H1 (cell line): ENCODE data around the gene TLR9. TPM values are rescaled to one million over a fixed set of nuclear protein-coding genes. Genes with fewer than 3 reads are reported as not detected.
A peak's percentile ranks its signal among the peaks of the same experiment; 100 is the strongest.

ENCODE experiments used
- CTCF ChIA-PET: fragments of 300-600 bp; sonication (Branson Sonifier 250); formaldehyde crosslinking; loops from one replicate; lab custom pipeline; 2021; ENCODE audit not compliant: partially characterized antibody; lab: Charles Lee
- POLR2A ChIA-PET: fragments of 300-600 bp; sonication (Branson Sonifier 250); formaldehyde crosslinking; loops from one replicate; lab custom pipeline; 2021; ENCODE audit warnings: inconsistent platforms; ENCODE audit not compliant: partially characterized antibody; lab: Charles Lee
- DNase-seq, 2 experiments: peaks; one replicate each; pipeline versions ENCODE4 v3.0.0 to v3.0.0-alpha.2; 2010 to 2022; ENCODE audit warnings: low spot score in 2 of 2, low read depth in 1 of 2, mixed read lengths in 1 of 2
- FAIRE-seq: peaks from 2 replicates; lab custom pipeline; 2011; peaks lifted over from hg19 to GRCh38; lab: Jason Lieb, UNC
- H2AFZ ChIP-seq: 2 replicates; pipeline ENCODE4 v1.8.1; 2012; ENCODE audit warnings: low read length, inconsistent platforms
- H2AK5ac ChIP-seq: 2 replicates; pipeline ENCODE4 v1.6.1; 2013; ENCODE audit warnings: low read depth, low read length
- H2BK120ac ChIP-seq: replicated peaks from 2 replicates; pipeline ENCODE3; 2013; ENCODE audit warnings: low read depth, low read length, inconsistent platforms
- H2BK12ac ChIP-seq: 2 replicates; pipeline ENCODE4 v1.6.1; 2013; ENCODE audit warnings: low read depth, low read length
- H2BK15ac ChIP-seq: 2 replicates; pipeline ENCODE4 v1.6.1; 2013; ENCODE audit warnings: low read length
- H2BK20ac ChIP-seq: 2 replicates; pipeline ENCODE4 v1.6.1; 2013; ENCODE audit warnings: low read length
- H2BK5ac ChIP-seq: 2 replicates; pipeline ENCODE4 v1.6.1; 2013; ENCODE audit warnings: low read depth, low read length
- H3K14ac ChIP-seq: 2 replicates; pipeline ENCODE4 v1.6.1; 2013; ENCODE audit warnings: inconsistent platforms; ENCODE audit not compliant: insufficient read length
- H3K18ac ChIP-seq: 2 replicates; pipeline ENCODE4 v1.6.1; 2013; ENCODE audit warnings: low read length; ENCODE audit errors: extremely low read depth
- H3K23ac ChIP-seq: 2 replicates; pipeline ENCODE4 v1.6.1; 2013; ENCODE audit warnings: inconsistent platforms; ENCODE audit not compliant: insufficient read length
- H3K23me2 ChIP-seq: 2 replicates; pipeline ENCODE4 v1.6.1; 2013; ENCODE audit warnings: low read depth, low read length
- H3K27ac ChIP-seq: 2 replicates; pipeline ENCODE4 v1.6.1; 2011; ENCODE audit warnings: low read depth, low read length, inconsistent platforms
- H3K27me3 ChIP-seq, 4 experiments: replicated peaks in 1 of 4; 1 replicate in 1 of 4; 2 replicates in 3 of 4; pipeline versions ENCODE4 v1.6.1 to v1.8.1; 2011 to 2013; ENCODE audit warnings: low read length in 3 of 4, mild to moderate bottlenecking in 3 of 4, inconsistent platforms in 2 of 4, mixed read lengths in 2 of 4, moderate library complexity in 1 of 4; ENCODE audit not compliant: control insufficient read depth in 3 of 4, insufficient read depth in 3 of 4; ENCODE audit errors: extremely low read depth in 1 of 4
- H3K36me3 ChIP-seq, 4 experiments: 2 replicates each; pipeline versions ENCODE4 v1.6.1 to v1.8.1; 2011 to 2013; ENCODE audit warnings: mild to moderate bottlenecking in 4 of 4, low read length in 3 of 4, moderate library complexity in 2 of 4, control low read depth in 1 of 4, inconsistent platforms in 1 of 4; ENCODE audit not compliant: insufficient read depth in 4 of 4, control insufficient read depth in 2 of 4
- H3K4ac ChIP-seq: replicated peaks from 2 replicates; pipeline ENCODE3; 2013; ENCODE audit warnings: low read length, low read depth, mixed read lengths, inconsistent platforms; ENCODE audit not compliant: insufficient read length
- H3K4me1 ChIP-seq, 4 experiments: replicated peaks in 1 of 4; 1 replicate in 1 of 4; 2 replicates in 3 of 4; pipeline versions ENCODE4 v1.6.1 to v1.8.1; 2011 to 2013; ENCODE audit warnings: low read length in 3 of 4, inconsistent platforms in 2 of 4, mixed read lengths in 1 of 4; ENCODE audit not compliant: insufficient read depth in 4 of 4, control insufficient read depth in 3 of 4
- H3K4me2 ChIP-seq, 2 experiments: 2 replicates each; pipeline versions ENCODE4 v1.6.1 to v1.8.1; 2011 to 2013; ENCODE audit warnings: low read depth in 2 of 2, low read length in 2 of 2, control low read depth in 1 of 2, inconsistent platforms in 1 of 2, mild to moderate bottlenecking in 1 of 2; ENCODE audit not compliant: insufficient read depth in 1 of 2
- H3K4me3 ChIP-seq, 4 experiments: fragments of 200-600, 300-600 bp in 1 of 4; sonication (generic), shearing (Covaris generic), sonication (Bioruptor Twin) in 1 of 4; 2 replicates each; pipeline versions ENCODE4 v1.5.1 to v1.8.1; 2011 to 2016; ENCODE audit warnings: low read length in 4 of 4, low read depth in 3 of 4, control low read depth in 2 of 4, inconsistent platforms in 2 of 4, mild to moderate bottlenecking in 2 of 4, mixed read lengths in 1 of 4, moderate library complexity in 1 of 4; ENCODE audit not compliant: insufficient read depth in 2 of 4; ENCODE audit errors: extremely low read depth in 1 of 4
- H3K56ac ChIP-seq: replicated peaks from 2 replicates; pipeline ENCODE3; 2013; ENCODE audit warnings: low read depth, mild to moderate bottlenecking, mixed read lengths, low read length, inconsistent platforms; ENCODE audit not compliant: insufficient read length
- H3K79me1 ChIP-seq: 2 replicates; pipeline ENCODE4 v1.6.1; 2013; ENCODE audit warnings: low read depth, low read length, control low read depth
- H3K79me2 ChIP-seq, 2 experiments: 2 replicates each; pipeline versions ENCODE4 v1.6.1 to v1.8.1; 2012 to 2013; ENCODE audit warnings: low read length in 2 of 2, mild to moderate bottlenecking in 2 of 2, inconsistent platforms in 1 of 2; ENCODE audit not compliant: insufficient read depth in 2 of 2, control insufficient read depth in 1 of 2
- H3K9ac ChIP-seq, 4 experiments: replicated peaks in 1 of 4; 1 replicate in 1 of 4; 2 replicates in 3 of 4; pipeline versions ENCODE4 v1.6.1 to v1.8.1; 2011 to 2013; ENCODE audit warnings: low read depth in 3 of 4, low read length in 3 of 4, control low read depth in 2 of 4, mild to moderate bottlenecking in 2 of 4, moderate library complexity in 2 of 4, inconsistent platforms in 1 of 4; ENCODE audit errors: extremely low read depth in 1 of 4
- H3K9me3 ChIP-seq, 2 experiments: 2 replicates each; pipeline versions ENCODE4 v1.6.1 to v1.8.1; 2012 to 2013; ENCODE audit warnings: mild to moderate bottlenecking in 2 of 2, moderate library complexity in 2 of 2, control low read depth in 1 of 2, inconsistent platforms in 1 of 2, low read depth in 1 of 2, low read length in 1 of 2, mixed read lengths in 1 of 2; ENCODE audit not compliant: insufficient read depth in 2 of 2
- H4K20me1 ChIP-seq, 2 experiments: replicated peaks in 1 of 2; 2 replicates each; pipeline versions ENCODE3 to v1.8.1; 2011 to 2013; ENCODE audit warnings: inconsistent platforms in 2 of 2, low read length in 2 of 2, mild to moderate bottlenecking in 1 of 2; ENCODE audit not compliant: insufficient read depth in 2 of 2, control insufficient read depth in 1 of 2
- H4K5ac ChIP-seq: 2 replicates; pipeline ENCODE4 v1.6.1; 2013; ENCODE audit warnings: low read length, low read depth, mixed read lengths, inconsistent platforms; ENCODE audit not compliant: insufficient read length
- H4K8ac ChIP-seq: 2 replicates; pipeline ENCODE4 v1.8.0; 2013; ENCODE audit warnings: mild to moderate bottlenecking, moderate library complexity, low read length, inconsistent platforms; ENCODE audit not compliant: insufficient read depth; ENCODE audit errors: extremely low read depth
- H4K91ac ChIP-seq: replicated peaks from 2 replicates; pipeline ENCODE3; 2013; ENCODE audit warnings: low read length, mixed read lengths, inconsistent platforms; ENCODE audit not compliant: insufficient read length
- CHD2 ChIP-seq: IDR thresholded peaks from 2 replicates; pipeline ENCODE4 v1.6.1; 2012; ENCODE audit warnings: low read length, improper control_type of control experiment
- EP300 ChIP-seq, 2 experiments: IDR thresholded peaks; 1 replicate in 1 of 2; 2 replicates in 1 of 2; pipeline ENCODE4 v1.6.1; 2011 to 2012; ENCODE audit warnings: low read depth in 2 of 2, low read length in 2 of 2, mild to moderate bottlenecking in 2 of 2, borderline replicate concordance in 1 of 2, inconsistent platforms in 1 of 2, moderate library complexity in 1 of 2
- SP4 ChIP-seq: IDR thresholded peaks from 2 replicates; pipeline ENCODE4 v1.6.1; 2012; ENCODE audit warnings: low read length, inconsistent platforms
- WGBS, 2 experiments: shearing (Covaris generic) in 1 of 2; methylation state at CpG; one replicate each; pipeline versions ENCODE4 v1.1.6 to v1.1.7; 2013 to 2015; ENCODE audit warnings: low lambda C conversion rate in 2 of 2, mixed read lengths in 2 of 2, inconsistent platforms in 1 of 2, low coverage in 1 of 2, missing lambda C conversion rate in 1 of 2; ENCODE audit not compliant: insufficient replicate concordance in 2 of 2, insufficient coverage in 1 of 2, insufficient read length in 1 of 2; ENCODE audit errors: extremely low coverage in 1 of 2, missing lambda C conversion rate in 1 of 2; 5-methylcytosine and 5-hydroxymethylcytosine counted together
- polyA plus RNA-seq, 7 experiments: library from polyadenylated mRNA; depleted of rRNA in 3 of 7; stranded (reverse) in 5 of 7; unstranded in 2 of 7; fragments of >200 nt in 5 of 7; fragments of 200-250 nt in 2 of 7; gene quantifications; 1 replicate in 5 of 7; 2 replicates in 1 of 7; 4 replicates in 1 of 7; pipeline versions ENCODE4 v1.2.1 to v1.2.3, GENCODE V29; 2011 to 2013; ENCODE audit warnings: missing spikeins in 2 of 7, mixed read lengths in 2 of 7
- total RNA-seq: library from RNA; stranded (reverse); fragmentation: NEBNext Ultra II Directional; extraction: Animal tissue kit (Norgen Biotek cat#: 25700); gene quantifications from 2 replicates; pipeline ENCODE4 v1.2.1, GENCODE V29; 2021

TLR9 gene
- total and polyA plus RNA-seq, 2 of the 8 experiments (the other 6 are each of a cell fraction or from before 2014, with no cell fraction given): 0.05 TPM; not detected in 1

- Histone ChIP-seq H3K79me2 (no peaks in the 10 kb centered on the region), H3K23me2 (no peaks in the 10 kb centered on the region), H4K20me1 (no peaks in the 10 kb centered on the region), H3K27ac (no peak overlapping the region), H3K4me1 (peaks cover 0 to 5% (median 0%) of the 10 kb centered on the region in 4 experiments; a peak in 2 of 7 replicates), H4K91ac (no peak overlapping the region), H2BK120ac (no peak overlapping the region), H3K27me3 (no peaks in the 10 kb centered on the region; a peak in 2 of 7 replicates), H3K79me1 (no peaks in the 10 kb centered on the region), H4K5ac (no peak overlapping the region), H2BK20ac (peak overlapping the region; percentile 80; the same call in 1 of the 2 replicates), H3K4me2 (no peak overlapping the region), H2AK5ac (no peak overlapping the region), H3K14ac (no peak overlapping the region), H4K8ac (no peak overlapping the region), H2BK15ac (no peak overlapping the region; the same call in 1 of the 2 replicates), H3K18ac (no peak overlapping the region), H3K4ac (no peak overlapping the region), H3K23ac (no peak overlapping the region), H2BK12ac (0 out of 2 replicates have a peak overlapping the region, but pooled peaks have one; percentile 75), H2BK5ac (0 out of 2 replicates have a peak overlapping the region, but pooled peaks have one; percentile 60), H2AFZ (no peak overlapping the region), H3K9ac (0 out of 7 replicates have a peak overlapping the region, but pooled peaks of 1 of the 4 experiments have one; percentile 27), H3K9me3 (no peaks in the 10 kb centered on the region), H3K56ac (no peak overlapping the region), H3K36me3 (no peaks in the 10 kb centered on the region), H3K4me3 (no peak overlapping the region)
- DNase-seq: no peak
- CTCF ChIA-PET: interaction anchor here (0.6 to 2.9 kb wide), 4 partner anchors 9 to 171 kb away, joined by 4 to 10 read pairs (median 4); no protein-coding TSS in a partner anchor
- TF ChIP-seq SP4 (no peak), EP300 (IDR thresholded peaks at IDR 0.05; ENCODE audit: borderline replicate concordance in 1 of 2, low read depth in 2 of 2, low read length in 2 of 2) (no peak), CHD2 (no peak)
- no peak for FAIRE-seq
- POLR2A ChIA-PET: interaction anchor here (0.6 to 1.6 kb wide), 3 partner anchors 14 to 180 kb away, joined by 3 to 4 read pairs (median 3); partner anchors contain the start of gene RPL29
- 87% methylated on average over 8 of the region's 8 CpGs; no CpG with 5 or more reads in 1 of the 2 experiments for WGBS, 2 experiments
Measured at GRCh38 chr3:52176180-52176752, 49.2 kb downstream of the TLR9 start.
